ENCODE data around the gene TP73.

TP73 gene

DNA sequence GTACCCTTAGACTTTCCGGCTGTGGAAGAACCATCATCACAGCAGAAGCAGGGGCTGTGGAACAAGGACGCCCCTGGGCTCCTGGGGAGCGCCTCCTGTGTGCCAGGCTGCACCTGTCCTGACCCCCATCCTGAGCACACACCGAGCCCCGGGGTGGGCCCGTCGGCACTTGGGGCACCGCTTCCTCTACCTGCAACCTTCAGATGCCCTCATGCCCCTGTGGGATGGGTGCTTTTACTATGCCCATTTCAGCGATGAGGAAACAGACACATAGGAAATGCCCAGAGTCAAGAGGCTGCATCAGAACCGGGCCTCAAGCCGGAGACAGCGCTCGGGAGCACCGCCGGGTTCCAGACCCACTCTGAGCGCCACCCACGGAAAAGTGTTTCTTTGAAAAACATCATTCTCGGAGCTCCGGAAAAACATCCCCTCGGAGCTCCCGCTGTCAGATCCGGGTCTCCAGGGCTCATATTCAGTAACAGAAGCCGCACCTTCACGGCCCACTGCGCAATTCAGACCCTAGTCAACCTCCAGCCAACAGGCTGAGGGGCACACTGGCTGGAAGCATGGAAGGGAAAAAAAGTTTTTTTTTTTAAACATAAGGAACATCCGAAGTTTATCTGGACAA lies 19.5 kb upstream of the TP73 start:
- H3K4me3 Mint-ChIP-seq = no peak overlapping the region
- no peak overlapping the region for H3K27ac Mint-ChIP-seq (ENCODE audit: low read depth)

DNA sequence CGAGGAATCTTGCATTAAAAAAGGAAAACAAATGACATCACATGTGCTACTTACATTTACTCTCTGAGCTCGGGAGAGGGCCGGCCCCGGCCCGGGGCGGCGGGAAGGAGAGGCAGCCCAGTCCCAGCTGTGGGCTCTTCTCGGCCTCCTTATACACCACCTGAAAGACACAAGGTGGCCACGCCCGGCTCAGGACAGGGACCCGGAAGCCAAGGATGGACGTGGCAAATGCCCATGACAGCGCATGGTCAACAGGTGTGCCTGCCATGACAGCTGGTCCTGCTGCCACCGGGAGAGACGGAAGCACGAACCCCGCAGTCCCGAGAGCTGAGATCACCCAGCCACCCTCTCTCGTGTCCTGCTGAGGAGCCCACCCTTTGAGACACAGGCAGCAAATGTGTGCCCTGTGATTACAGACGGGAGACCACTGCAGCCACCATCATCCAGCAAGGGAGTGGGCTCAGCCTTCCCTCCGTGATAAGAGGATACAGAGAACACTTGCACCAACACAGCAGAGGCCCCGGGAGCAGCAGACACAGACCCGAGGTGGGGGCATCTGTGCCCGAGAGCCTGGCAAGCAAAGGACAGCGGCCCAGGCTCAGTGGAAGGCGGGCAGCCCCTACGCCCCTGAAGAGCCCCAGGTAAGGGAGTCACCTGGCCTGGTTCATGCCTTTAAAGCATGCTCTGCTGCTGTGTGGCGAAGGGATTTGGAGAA lies 18.8 kb upstream of the TP73 start:
- ATAC-seq (replicated peaks; ENCODE audit: extremely low read depth, poor library complexity, severe bottlenecking) (no peak), DNase-seq (ENCODE audit: low spot score in 2 of 2) (no peak)
- no peaks in the 10 kb centered on the region for H3K27me3 Mint-ChIP-seq
- no peak overlapping the region for H3K4me3 Mint-ChIP-seq
- H3K4me1 Mint-ChIP-seq = no peaks in the 10 kb centered on the region
- no peak overlapping the region for H3K27ac Mint-ChIP-seq (ENCODE audit: low read depth)
- H3K36me3 Mint-ChIP-seq (ENCODE audit: insufficient read depth) = peaks cover 22% of the 10 kb centered on the region
- no peaks in the 10 kb centered on the region for H3K9me3 Mint-ChIP-seq

More for the DNA sequence above, 19.5 kb upstream of the TP73 start:
- ATAC-seq (replicated peaks; ENCODE audit: extremely low read depth, poor library complexity, severe bottlenecking) = no peak
- H3K27me3 Mint-ChIP-seq = no peaks in the 10 kb centered on the region
- DNase-seq (ENCODE audit: low spot score in 2 of 2) = no peak
- H3K9me3 Mint-ChIP-seq = no peaks in the 10 kb centered on the region
- H3K36me3 Mint-ChIP-seq (ENCODE audit: insufficient read depth) = peaks cover 24% of the 10 kb centered on the region
- H3K4me1 Mint-ChIP-seq = no peaks in the 10 kb centered on the region

DNA sequence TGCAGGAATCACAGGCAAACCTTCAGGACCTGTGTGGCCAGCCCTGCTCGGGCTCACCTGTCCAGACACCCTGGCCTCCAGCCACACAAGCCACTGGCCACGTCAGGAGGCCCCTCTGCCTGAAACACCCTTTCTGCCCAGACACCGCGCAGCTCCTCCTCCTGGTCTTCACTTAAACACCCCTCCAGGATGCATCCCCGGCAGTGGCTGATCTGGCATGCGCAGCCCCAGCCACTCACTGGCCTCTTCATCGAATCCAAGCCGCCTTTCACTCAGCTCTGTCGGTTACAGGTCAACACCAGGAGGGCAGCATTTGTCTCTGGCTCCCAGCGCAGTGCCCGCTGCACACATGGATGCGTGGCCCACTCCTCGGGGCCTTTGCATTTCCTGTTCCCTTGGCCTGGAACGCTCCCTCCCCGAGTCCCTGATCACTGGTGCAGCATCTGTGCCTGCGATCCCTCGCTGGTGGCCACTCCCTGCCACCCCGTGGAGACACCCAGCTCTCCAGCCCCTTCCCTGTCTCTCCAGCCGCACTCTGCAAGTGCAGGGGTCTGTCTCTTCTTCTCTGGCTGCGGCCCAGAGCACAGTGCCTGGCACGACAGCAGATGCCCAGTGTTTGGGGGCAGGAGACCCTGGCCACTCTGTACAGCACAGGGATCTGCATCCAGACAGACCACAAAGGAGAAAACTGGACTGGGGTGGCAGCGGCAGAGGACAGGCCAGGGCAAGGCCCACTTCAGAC lies 18.1 kb upstream of the TP73 start:
- Mint-ChIP-seq H3K27me3 (no peaks in the 10 kb centered on the region), H3K36me3 (ENCODE audit: insufficient read depth) (peaks cover 18% of the 10 kb centered on the region), H3K27ac (ENCODE audit: low read depth) (no peak overlapping the region), H3K9me3 (no peaks in the 10 kb centered on the region), H3K4me1 (no peaks in the 10 kb centered on the region), H3K4me3 (no peak overlapping the region)
- no peak for DNase-seq (ENCODE audit: low spot score in 2 of 2)
- ATAC-seq (replicated peaks; ENCODE audit: extremely low read depth, poor library complexity, severe bottlenecking) = no peak

DNA sequence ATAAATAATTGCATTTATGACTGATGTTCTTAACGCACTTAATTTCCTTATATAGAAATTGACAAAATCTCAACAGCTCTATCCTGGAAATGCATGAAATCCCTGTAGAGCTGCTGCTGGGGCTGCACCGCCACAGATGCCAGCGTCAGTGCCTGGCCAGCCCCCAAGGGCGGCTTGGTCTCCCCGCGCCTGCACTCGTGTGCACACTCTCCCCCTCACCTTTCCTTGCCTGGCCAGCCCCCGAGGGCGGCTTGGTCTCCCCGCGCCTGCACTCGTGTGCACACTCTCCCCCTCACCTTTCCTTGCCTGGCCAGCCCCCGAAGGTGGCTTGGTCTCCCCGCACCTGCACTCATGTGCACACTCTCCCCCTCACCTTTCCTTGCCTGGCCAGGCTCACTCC lies 16.2 kb upstream of the TP73 start:
- peaks cover 10% of the 10 kb centered on the region for H3K36me3 Mint-ChIP-seq (ENCODE audit: insufficient read depth)
- DNase-seq (ENCODE audit: low spot score in 2 of 2) (no peak), ATAC-seq (replicated peaks; ENCODE audit: extremely low read depth, poor library complexity, severe bottlenecking) (no peak)
- no peaks in the 10 kb centered on the region for H3K27me3 Mint-ChIP-seq
- no peak overlapping the region for H3K27ac Mint-ChIP-seq (ENCODE audit: low read depth)
- H3K4me1 Mint-ChIP-seq = no peaks in the 10 kb centered on the region
- H3K4me3 Mint-ChIP-seq = no peak overlapping the region
- H3K9me3 Mint-ChIP-seq = no peaks in the 10 kb centered on the region

DNA sequence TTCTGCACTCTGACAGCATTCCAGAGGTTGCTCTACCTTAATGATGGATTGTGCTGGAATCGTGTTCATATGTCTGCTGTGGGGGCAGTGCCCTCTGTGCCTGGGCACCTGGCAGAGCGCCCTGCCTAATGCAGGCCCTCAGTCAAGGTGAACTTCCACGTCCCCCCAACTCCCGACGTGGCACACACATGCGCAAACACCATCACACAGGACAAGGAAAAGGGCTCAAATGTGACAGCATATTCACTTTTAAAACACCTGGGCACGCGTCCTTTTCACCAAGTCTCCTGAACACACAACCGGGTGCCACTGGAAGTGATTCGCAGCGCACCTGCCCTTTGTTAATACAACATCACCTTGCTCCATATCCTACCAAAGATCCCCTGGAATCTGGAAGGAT lies 15.8 kb upstream of the TP73 start:
- H3K4me1 Mint-ChIP-seq = no peaks in the 10 kb centered on the region
- H3K36me3 Mint-ChIP-seq (ENCODE audit: insufficient read depth) = peaks cover 10% of the 10 kb centered on the region
- no peak for ATAC-seq (replicated peaks; ENCODE audit: extremely low read depth, poor library complexity, severe bottlenecking)
- H3K4me3 Mint-ChIP-seq = no peak overlapping the region
- no peaks in the 10 kb centered on the region for H3K27me3 Mint-ChIP-seq
- DNase-seq (ENCODE audit: low spot score in 2 of 2) = no peak
- no peak overlapping the region for H3K27ac Mint-ChIP-seq (ENCODE audit: low read depth)
- H3K9me3 Mint-ChIP-seq = no peaks in the 10 kb centered on the region

DNA sequence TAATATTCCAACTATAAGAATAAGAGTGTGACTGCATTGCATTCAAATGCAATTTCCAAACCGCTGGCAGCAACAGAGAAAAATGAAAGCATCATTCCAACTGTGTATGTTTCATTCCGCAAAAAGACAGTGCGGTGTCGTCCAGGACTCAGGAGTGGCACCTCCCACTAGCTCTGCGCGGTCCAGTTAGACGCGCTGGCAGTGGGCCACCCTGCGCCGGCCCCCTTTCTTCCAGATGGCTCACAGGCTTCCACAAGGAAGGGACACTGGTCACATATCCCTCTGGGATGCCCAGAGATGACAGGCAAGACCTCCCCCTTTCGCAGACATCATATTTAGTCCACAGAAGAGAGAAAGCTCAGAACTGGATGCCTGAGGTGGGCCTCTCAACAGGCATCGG lies 14.3 kb upstream of the TP73 start:
- no peaks in the 10 kb centered on the region for H3K27me3 Mint-ChIP-seq
- H3K27ac Mint-ChIP-seq (ENCODE audit: low read depth) = no peak overlapping the region
- no peak overlapping the region for H3K4me3 Mint-ChIP-seq
- H3K9me3 Mint-ChIP-seq = no peaks in the 10 kb centered on the region
- peaks cover 6% of the 10 kb centered on the region for H3K4me1 Mint-ChIP-seq
- no peak for DNase-seq (ENCODE audit: low spot score in 2 of 2)
- no peak for ATAC-seq (replicated peaks; ENCODE audit: extremely low read depth, poor library complexity, severe bottlenecking)
- H3K36me3 Mint-ChIP-seq (ENCODE audit: insufficient read depth) = peaks cover 14% of the 10 kb centered on the region

DNA sequence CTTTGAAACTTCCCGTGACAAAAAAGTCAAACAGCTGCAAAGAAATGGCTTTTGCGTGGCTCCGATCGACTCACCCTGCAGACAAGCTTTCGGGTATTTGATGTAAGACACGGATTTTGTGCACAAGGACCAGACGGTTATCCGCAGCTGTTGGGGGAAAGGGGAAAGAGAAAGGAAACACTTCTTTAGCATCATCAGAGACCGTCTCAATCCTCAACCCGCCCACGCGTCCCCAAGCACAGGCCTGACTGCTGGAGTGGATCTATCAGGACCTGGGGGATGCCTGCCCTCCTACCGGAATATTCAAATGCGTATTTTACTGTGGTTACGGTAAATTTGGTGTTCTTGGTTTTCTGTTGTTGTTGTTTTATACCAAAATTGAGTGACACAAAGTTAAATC lies 13.6 kb upstream of the TP73 start:
- ATAC-seq (replicated peaks; ENCODE audit: extremely low read depth, poor library complexity, severe bottlenecking) (no peak), DNase-seq (ENCODE audit: low spot score in 2 of 2) (no peak)
- peaks cover 14% of the 10 kb centered on the region for H3K36me3 Mint-ChIP-seq (ENCODE audit: insufficient read depth)
- H3K9me3 Mint-ChIP-seq = no peaks in the 10 kb centered on the region
- no peaks in the 10 kb centered on the region for H3K27me3 Mint-ChIP-seq
- H3K4me3 Mint-ChIP-seq = no peak overlapping the region
- H3K4me1 Mint-ChIP-seq = peaks cover 6% of the 10 kb centered on the region
- no peak overlapping the region for H3K27ac Mint-ChIP-seq (ENCODE audit: low read depth)

DNA sequence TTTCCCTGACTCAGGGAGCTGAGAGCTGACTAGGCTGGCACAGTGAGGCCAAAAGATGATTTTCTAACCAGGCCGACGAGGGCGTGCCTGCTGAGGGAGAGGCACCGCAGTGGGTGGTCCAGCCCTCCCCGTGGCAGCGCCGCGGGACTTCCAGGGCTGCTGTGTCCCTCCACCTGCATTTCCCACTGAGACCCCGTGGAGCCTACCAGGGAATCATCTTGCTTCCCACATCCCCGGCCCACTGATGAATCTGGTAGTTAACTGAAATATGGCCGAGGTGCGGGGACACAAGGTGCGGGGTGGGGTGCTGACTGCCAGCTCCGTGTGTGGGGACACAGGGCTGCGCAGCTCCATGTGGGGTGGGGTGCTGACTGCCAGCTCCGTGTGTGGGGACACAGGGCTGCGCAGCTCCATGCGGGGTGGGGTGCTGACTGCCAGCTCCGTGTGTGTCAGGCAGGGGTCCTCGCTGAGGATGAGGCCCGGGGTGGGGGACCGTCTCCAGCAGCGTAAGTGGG lies 12.9 kb upstream of the TP73 start:
- Mint-ChIP-seq H3K27me3 (no peaks in the 10 kb centered on the region), H3K36me3 (ENCODE audit: insufficient read depth) (peaks cover 11% of the 10 kb centered on the region), H3K9me3 (no peaks in the 10 kb centered on the region), H3K27ac (ENCODE audit: low read depth) (no peak overlapping the region), H3K4me1 (peaks cover 6% of the 10 kb centered on the region), H3K4me3 (no peak overlapping the region)
- no peak for ATAC-seq (replicated peaks; ENCODE audit: extremely low read depth, poor library complexity, severe bottlenecking)
- DNase-seq (ENCODE audit: low spot score in 2 of 2) = no peak

DNA sequence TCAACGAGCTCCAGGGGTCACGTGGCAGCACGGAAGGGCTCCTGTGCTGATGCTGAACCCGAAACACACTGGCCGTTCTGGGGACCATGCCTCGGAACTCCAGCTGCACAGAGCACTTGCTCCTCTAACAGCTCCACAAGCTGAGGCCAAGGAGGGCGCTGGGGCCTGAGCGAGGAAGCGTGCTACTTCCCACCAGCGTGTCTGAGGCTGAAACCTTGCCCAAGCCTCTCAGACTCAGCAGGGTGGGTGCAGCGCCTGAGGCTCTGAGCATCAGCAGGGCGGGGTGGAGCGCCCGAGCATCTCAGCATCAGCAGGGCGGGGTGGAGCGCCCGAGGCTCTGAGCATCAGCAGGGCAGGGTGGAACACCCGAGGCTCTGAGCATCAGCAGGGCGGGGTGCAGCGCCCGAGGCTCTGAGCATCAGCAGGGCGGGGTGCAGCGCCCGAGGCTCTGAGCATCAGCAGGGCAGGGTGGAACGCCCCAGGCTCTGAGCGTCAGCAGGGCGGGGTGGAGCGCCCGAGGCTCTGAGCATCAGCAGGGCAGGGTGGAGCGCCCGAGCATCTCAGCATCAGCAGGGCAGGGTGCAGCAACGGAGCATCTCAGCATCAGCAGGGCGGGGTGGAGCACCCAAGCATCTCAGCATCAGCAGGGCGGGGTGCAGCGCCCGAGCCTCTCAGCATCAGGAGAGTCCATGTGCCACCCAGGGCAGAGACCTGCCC lies 12.0 kb upstream of the TP73 start:
- DNase-seq (ENCODE audit: low spot score in 2 of 2) (no peak), ATAC-seq (replicated peaks; ENCODE audit: extremely low read depth, poor library complexity, severe bottlenecking) (no peak)
- Mint-ChIP-seq H3K27me3 (no peaks in the 10 kb centered on the region), H3K4me3 (no peak overlapping the region), H3K9me3 (no peaks in the 10 kb centered on the region), H3K36me3 (ENCODE audit: insufficient read depth) (peaks cover 16% of the 10 kb centered on the region), H3K4me1 (peaks cover 6% of the 10 kb centered on the region), H3K27ac (ENCODE audit: low read depth) (no peak overlapping the region)

DNA sequence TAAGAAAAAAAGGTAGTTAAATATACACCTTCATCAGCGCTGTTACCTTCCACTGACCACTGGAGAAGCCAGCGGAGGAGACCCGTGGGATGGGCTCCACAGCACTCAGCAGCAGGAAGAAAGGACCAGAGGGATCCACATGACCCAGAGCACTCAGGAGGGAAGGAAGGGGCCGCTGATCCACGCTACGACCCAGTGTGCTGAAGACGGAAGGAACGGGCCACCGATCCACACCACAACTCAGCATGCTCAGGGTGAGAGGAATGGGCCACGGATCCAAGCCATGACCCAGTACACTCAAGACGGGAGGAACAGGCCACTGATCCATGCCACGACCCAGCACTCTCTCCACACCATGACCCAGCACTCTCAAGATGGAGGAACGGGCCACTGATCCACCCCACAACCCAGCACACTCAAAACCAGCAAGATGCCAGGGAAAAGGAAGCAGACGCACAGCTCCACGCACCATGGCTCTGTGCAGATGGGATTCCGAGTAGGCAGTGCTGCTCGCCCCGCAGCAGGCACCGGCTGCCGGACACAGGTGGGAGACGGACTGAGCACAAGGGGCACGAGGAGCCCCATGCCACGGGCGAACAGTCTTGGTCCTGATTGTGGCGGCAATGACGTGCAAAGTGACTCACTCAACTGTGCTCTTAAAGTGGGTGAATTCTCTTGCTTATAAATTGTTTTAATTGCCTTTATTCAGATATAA lies 11.1 kb upstream of the TP73 start:
- peaks cover 6% of the 10 kb centered on the region for H3K4me1 Mint-ChIP-seq
- H3K4me3 Mint-ChIP-seq = no peak overlapping the region
- no peaks in the 10 kb centered on the region for H3K27me3 Mint-ChIP-seq
- no peaks in the 10 kb centered on the region for H3K9me3 Mint-ChIP-seq
- DNase-seq (ENCODE audit: low spot score in 2 of 2) = no peak
- H3K27ac Mint-ChIP-seq (ENCODE audit: low read depth) = no peak overlapping the region
- H3K36me3 Mint-ChIP-seq (ENCODE audit: insufficient read depth) = peaks cover 16% of the 10 kb centered on the region
- no peak for ATAC-seq (replicated peaks; ENCODE audit: extremely low read depth, poor library complexity, severe bottlenecking)

DNA sequence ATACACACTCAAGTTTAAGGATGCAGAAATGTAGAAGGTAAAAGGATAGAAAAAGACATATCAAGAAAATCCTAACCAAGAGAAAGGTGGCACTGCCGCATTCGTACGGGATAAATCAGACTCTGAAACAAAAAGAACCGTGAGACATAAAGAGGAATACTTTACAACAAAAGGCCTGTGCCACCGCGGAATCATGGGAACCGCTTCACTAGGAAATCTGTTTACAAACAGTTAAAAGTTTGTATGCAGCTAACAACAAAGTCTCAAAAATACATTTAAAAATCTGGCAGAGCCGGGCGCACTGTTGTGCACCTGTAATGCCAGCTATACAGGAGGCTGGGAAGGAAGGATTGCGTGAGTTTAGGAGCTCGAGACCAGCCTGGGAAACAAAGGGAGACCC lies 10.5 kb upstream of the TP73 start:
- peaks cover 6% of the 10 kb centered on the region for H3K4me1 Mint-ChIP-seq
- no peak overlapping the region for H3K27ac Mint-ChIP-seq (ENCODE audit: low read depth)
- no peak for DNase-seq (ENCODE audit: low spot score in 2 of 2)
- no peaks in the 10 kb centered on the region for H3K27me3 Mint-ChIP-seq
- peaks cover 16% of the 10 kb centered on the region for H3K36me3 Mint-ChIP-seq (ENCODE audit: insufficient read depth)
- ATAC-seq (replicated peaks; ENCODE audit: extremely low read depth, poor library complexity, severe bottlenecking) = no peak
- no peaks in the 10 kb centered on the region for H3K9me3 Mint-ChIP-seq
- H3K4me3 Mint-ChIP-seq = no peak overlapping the region

Data from central memory CD8-positive, alpha-beta T cell (primary cell).